ENCODE results near the gene MYO1F.

DNA sequence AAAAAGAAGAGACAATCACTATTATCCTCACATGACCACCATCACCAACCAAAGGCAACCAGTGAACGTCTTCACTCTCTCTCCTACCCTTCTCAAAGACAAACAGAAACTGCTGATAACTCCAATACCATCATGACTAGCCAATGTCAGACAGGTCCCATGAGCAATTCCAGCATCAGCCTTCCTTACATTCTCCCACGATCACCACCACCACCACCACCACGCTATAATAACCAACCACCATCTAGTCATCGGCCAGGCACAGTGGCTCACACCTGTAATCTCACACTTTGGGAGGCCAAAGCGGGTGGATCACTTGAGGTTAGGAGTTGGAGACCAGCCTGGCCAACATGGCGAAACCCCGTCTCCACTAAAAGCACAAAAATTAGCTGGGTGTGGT, 3.9 kb downstream of the MYO1F start:
- TF ChIP-seq EZH2 (IDR thresholded peaks at IDR 0.05; ENCODE audit: insufficient read depth, poor library complexity, severe bottlenecking), result no peak
- no peak for TF ChIP-seq EZH2phosphoT487 (IDR thresholded peaks at IDR 0.05; ENCODE audit: insufficient read depth, low read depth)
